GM12878 (cell line): ENCODE results near the gene PLCG2. TPM values are rescaled to one million over a fixed set of nuclear protein-coding genes. Genes with fewer than 3 reads are reported as not detected.
A peak's percentile ranks its signal among the peaks of the same experiment; 100 is the strongest.

Source experiments
- ATAC-seq: fragments of 200-7000 bp; cut with Tn5 transposase; 3 replicates; pipeline ENCODE4 v1.9.1; 2020; ENCODE audit warnings: mild to moderate bottlenecking, moderate library complexity
- BruUV-seq: library from RNA; stranded (reverse); fragments of 400-500 nt; replicated peaks from 2 replicates; lab custom pipeline; 2021; lab: Mats Ljungman, UMichigan
- CTCF ChIA-PET: fragments of 300-600 bp; sonication (Branson Sonifier 250); formaldehyde crosslinking; extraction: SDS; loops from one replicate; lab custom pipeline; 2021; ENCODE audit warnings: inconsistent platforms; lab: Yijun Ruan, JAX
- POLR2A ChIA-PET: fragments of 350-600 bp; formaldehyde crosslinking; extraction: SDS; loops from one replicate; lab custom pipeline; 2021; ENCODE audit warnings: inconsistent platforms; lab: Charles Lee
- RAD21 ChIA-PET: fragments of 300-600 bp; sonication (Branson Sonifier 250); formaldehyde crosslinking; loops from one replicate; lab custom pipeline; 2023; ENCODE audit warnings: antibody characterized with exemption; ENCODE audit not compliant: unreplicated experiment; lab: Charles Lee
- SMC1A ChIA-PET: fragments of 300-600 bp; sonication (Branson Sonifier 250); formaldehyde crosslinking; loops from one replicate; lab custom pipeline; 2023; ENCODE audit not compliant: unreplicated experiment, uncharacterized antibody; lab: Charles Lee
- DNase-seq: peaks from one replicate; pipeline ENCODE4 v3.0.0-alpha.2; 2011; ENCODE audit warnings: low read depth, low spot score
- FAIRE-seq: peaks from 3 replicates; lab custom pipeline; 2011; peaks lifted over from hg19 to GRCh38; lab: Jason Lieb, UNC
- H2AFZ ChIP-seq: 2 replicates; pipeline ENCODE4 v1.6.0; 2011; ENCODE audit warnings: low read depth, low read length, control low read depth; ENCODE audit not compliant: control insufficient read depth
- H3K27ac ChIP-seq: 2 replicates; pipeline ENCODE4 v1.5.1; 2011; ENCODE audit warnings: control low read depth; ENCODE audit not compliant: control insufficient read depth, insufficient read depth
- H3K27me3 ChIP-seq, 2 experiments: replicated peaks in 1 of 2; 2 replicates each; pipeline versions ENCODE4 v1.6.0 to v1.6.1; 2011; ENCODE audit warnings: low read length in 1 of 2; ENCODE audit not compliant: control insufficient read depth in 2 of 2, insufficient read depth in 2 of 2
- H3K36me3 ChIP-seq, 2 experiments: 2 replicates each; pipeline ENCODE4 v1.5.1; 2011; ENCODE audit warnings: low read length in 1 of 2; ENCODE audit not compliant: control insufficient read depth in 2 of 2, insufficient read depth in 2 of 2
- H3K4me1 ChIP-seq: 2 replicates; pipeline ENCODE4 v1.6.1; 2011; ENCODE audit warnings: mild to moderate bottlenecking, low read length, moderate library complexity, mixed read lengths; ENCODE audit not compliant: control insufficient read depth, insufficient read depth
- H3K4me2 ChIP-seq: 2 replicates; pipeline ENCODE4 v1.6.0; 2011; ENCODE audit warnings: control low read depth; ENCODE audit not compliant: control insufficient read depth, insufficient read depth
- H3K4me3 ChIP-seq: fragments of 200-600 bp; sonication (generic); 2 replicates; pipeline ENCODE4 v1.5.1; 2016
- H3K79me2 ChIP-seq: 2 replicates; pipeline ENCODE4 v1.6.0; 2011; ENCODE audit warnings: low read length; ENCODE audit not compliant: control insufficient read depth, insufficient read depth
- H3K9ac ChIP-seq: 2 replicates; pipeline ENCODE4 v1.8.0; 2011; ENCODE audit warnings: low read length, control low read depth, mixed read lengths; ENCODE audit not compliant: control insufficient read depth, insufficient read depth
- H3K9me3 ChIP-seq: replicated peaks from 3 replicates; pipeline ENCODE4 v1.5.1; 2011; ENCODE audit warnings: mild to moderate bottlenecking, low read length; ENCODE audit not compliant: control insufficient read depth, insufficient read depth
- H4K20me1 ChIP-seq: 2 replicates; pipeline ENCODE4 v1.6.0; 2011; ENCODE audit not compliant: control insufficient read depth, insufficient read depth
- BCL11A ChIP-seq: IDR thresholded peaks from 2 replicates; pipeline ENCODE4 v1.6.1; 2011; ENCODE audit warnings: low read depth, low read length
- CREB1 ChIP-seq: IDR thresholded peaks from 2 replicates; pipeline ENCODE4 v1.6.1; 2012; ENCODE audit warnings: low read depth, mild to moderate bottlenecking, inconsistent platforms
- PAX5 ChIP-seq: IDR thresholded peaks from 2 replicates; pipeline ENCODE4 v1.6.1; 2011; ENCODE audit warnings: low read depth, low read length, borderline replicate concordance
- RB1 ChIP-seq: fragments of 450-650 bp; formaldehyde crosslinking; IDR thresholded peaks from 2 replicates; pipeline ENCODE4 v1.6.1; 2017; ENCODE audit warnings: mild to moderate bottlenecking, borderline replicate concordance
- YY1 ChIP-seq: IDR thresholded peaks from 2 replicates; pipeline ENCODE4 v1.6.1; 2011; ENCODE audit warnings: low read depth, mild to moderate bottlenecking, low read length
- WGBS: methylation state at CpG from one replicate; pipeline ENCODE4 v1.1.6; 2016; ENCODE audit warnings: low lambda C conversion rate; ENCODE audit not compliant: insufficient replicate concordance, insufficient coverage; ENCODE audit errors: missing lambda C conversion rate; 5-methylcytosine and 5-hydroxymethylcytosine counted together
- in situ Hi-C: fragments of 300-500 bp; cut with MboI; formaldehyde crosslinking; loops from 9 replicates; pipeline ENCODE4 v1.14.3; 2018; ENCODE audit warnings: mixed read lengths
- intact Hi-C: fragments of 100-400 bp; cut with micrococcal nuclease; formaldehyde crosslinking; loops from one replicate; pipeline ENCODE4 v1.14.2; 2022; ENCODE audit not compliant: unreplicated experiment
- polyA plus RNA-seq, 11 experiments: library from polyadenylated mRNA; depleted of rRNA in 4 of 11; unstranded in 6 of 11; stranded (reverse) in 5 of 11; fragments of >200 nt; fragmentation: Nextera tagmentation in 4 of 11; fragmentation: Illumina TruSeq in 1 of 11; extraction: Ambion mirVana in 4 of 11; extraction: Trizol in 1 of 11; gene quantifications; 1 replicate in 1 of 11; 2 replicates in 10 of 11; pipeline versions ENCODE4 v1.2.1 to v1.2.3, GENCODE V29; 2011 to 2016; ENCODE audit warnings: inconsistent platforms in 2 of 11, missing spikeins in 2 of 11, low read depth in 1 of 11
- total RNA-seq, 4 experiments: library from RNA; depleted of rRNA in 3 of 4; stranded (reverse); fragments of >200 nt in 3 of 4; fragmentation: Illumina TruSeq in 1 of 4; extraction: Trizol in 1 of 4; gene quantifications; 2 replicates each; pipeline versions ENCODE4 v1.2.1 to v1.2.3, GENCODE V29; 2013 to 2021
- TF ChIP-seq, protein P1 (sequence below): fragments of 450-650 bp; formaldehyde crosslinking; IDR thresholded peaks from 2 replicates; pipeline ENCODE4 v1.5.0; 2022; ENCODE audit warnings: mild to moderate bottlenecking, missing genetic modification characterization
- TF ChIP-seq, protein P2 (sequence below): fragments of 450-650 bp; IDR thresholded peaks from 2 replicates; pipeline ENCODE4 v1.6.1; 2014; ENCODE audit warnings: mild to moderate bottlenecking

The PLCG2 gene
- total and polyA plus RNA-seq, 10 of the 15 experiments (the other 5 are each of a cell fraction or from before 2014, with no cell fraction given): 47.6 to 256 (median 149) TPM

DNA sequence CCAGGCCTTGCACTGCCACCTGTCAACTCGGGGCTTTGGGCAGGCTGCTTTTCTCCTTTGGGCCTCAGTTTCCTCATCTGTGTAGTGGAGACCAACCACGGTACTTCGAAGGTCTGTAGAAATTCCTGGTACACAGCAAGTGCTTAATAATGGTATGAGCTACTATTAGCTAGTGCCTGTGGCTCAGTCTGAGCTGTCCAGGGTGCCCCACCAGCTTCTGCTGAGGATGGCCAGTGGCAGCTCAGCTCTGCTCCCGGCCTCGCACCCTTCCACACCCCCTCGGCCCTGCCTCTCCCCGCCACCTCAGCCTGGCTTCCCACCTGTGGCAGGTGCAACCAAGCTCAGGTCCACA lies 26.2 kb upstream of the PLCG2 start:
- H3K79me2 ChIP-seq: no peaks in the 10 kb centered on the region; the same call in 1 of the 2 replicates

More for the DNA sequence above, 26.2 kb upstream of the PLCG2 start:
- Histone ChIP-seq H3K36me3 (0 out of 4 replicates have a peak, but pooled peaks cover 0 to 2% of the 10 kb centered on the region in 2 experiments), H3K9me3 (no peaks in the 10 kb centered on the region), H2AFZ (peak overlapping the region; percentile 57), H3K4me3 (peak overlapping the region; percentile 54; the same call in 1 of the 2 replicates), H3K27ac (peak overlapping the region; percentile 68), H3K4me2 (peak overlapping the region; percentile 62), H4K20me1 (no peaks in the 10 kb centered on the region), H3K27me3 (no peaks in the 10 kb centered on the region), H3K9ac (peak overlapping the region; percentile 38; the same call in 1 of the 2 replicates), H3K4me1 (peaks cover 46% of the 10 kb centered on the region)
- intact Hi-C loops: no loop called here
- no TSS peak for BruUV-seq
- POLR2A ChIA-PET: interaction anchor here (0.5 to 3.1 kb wide), 17 partner anchors 11 to 70 kb away, joined by 3 to 22 read pairs (median 5); partner anchors contain the start of gene PLCG2
- RAD21 ChIA-PET: interaction anchor here (0.7 to 4.2 kb wide), 29 partner anchors 8 to 349 kb away, joined by 3 to 47 read pairs (median 6); partner anchors contain the start of gene PLCG2
- CTCF ChIA-PET: interaction anchor here (0.7 to 3.1 kb wide), 20 partner anchors 8 to 548 kb away, joined by 3 to 30 read pairs (median 5); partner anchors contain the start of gene PLCG2
- SMC1A ChIA-PET: interaction anchor here (0.6 to 5.5 kb wide), 28 partner anchors 8 to 373 kb away, joined by 3 to 65 read pairs (median 5); partner anchors contain the start of gene PLCG2
- no peak for DNase-seq
- no peak for FAIRE-seq
- TF ChIP-seq, protein P1, sequence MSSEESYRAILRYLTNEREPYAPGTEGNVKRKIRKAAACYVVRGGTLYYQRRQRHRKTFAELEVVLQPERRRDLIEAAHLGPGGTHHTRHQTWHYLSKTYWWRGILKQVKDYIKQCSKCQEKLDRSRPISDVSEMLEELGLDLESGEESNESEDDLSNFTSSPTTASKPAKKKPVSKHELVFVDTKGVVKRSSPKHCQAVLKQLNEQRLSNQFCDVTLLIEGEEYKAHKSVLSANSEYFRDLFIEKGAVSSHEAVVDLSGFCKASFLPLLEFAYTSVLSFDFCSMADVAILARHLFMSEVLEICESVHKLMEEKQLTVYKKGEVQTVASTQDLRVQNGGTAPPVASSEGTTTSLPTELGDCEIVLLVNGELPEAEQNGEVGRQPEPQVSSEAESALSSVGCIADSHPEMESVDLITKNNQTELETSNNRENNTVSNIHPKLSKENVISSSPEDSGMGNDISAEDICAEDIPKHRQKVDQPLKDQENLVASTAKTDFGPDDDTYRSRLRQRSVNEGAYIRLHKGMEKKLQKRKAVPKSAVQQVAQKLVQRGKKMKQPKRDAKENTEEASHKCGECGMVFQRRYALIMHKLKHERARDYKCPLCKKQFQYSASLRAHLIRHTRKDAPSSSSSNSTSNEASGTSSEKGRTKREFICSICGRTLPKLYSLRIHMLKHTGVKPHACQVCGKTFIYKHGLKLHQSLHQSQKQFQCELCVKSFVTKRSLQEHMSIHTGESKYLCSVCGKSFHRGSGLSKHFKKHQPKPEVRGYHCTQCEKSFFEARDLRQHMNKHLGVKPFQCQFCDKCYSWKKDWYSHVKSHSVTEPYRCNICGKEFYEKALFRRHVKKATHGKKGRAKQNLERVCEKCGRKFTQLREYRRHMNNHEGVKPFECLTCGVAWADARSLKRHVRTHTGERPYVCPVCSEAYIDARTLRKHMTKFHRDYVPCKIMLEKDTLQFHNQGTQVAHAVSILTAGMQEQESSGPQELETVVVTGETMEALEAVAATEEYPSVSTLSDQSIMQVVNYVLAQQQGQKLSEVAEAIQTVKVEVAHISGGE (CRISPR knock-in tag): no peak
- TF ChIP-seq BCL11A (no peak), YY1 (no peak), RB1 (no peak), CREB1 (no peak), PAX5 (no peak)
- TF ChIP-seq, protein P2, sequence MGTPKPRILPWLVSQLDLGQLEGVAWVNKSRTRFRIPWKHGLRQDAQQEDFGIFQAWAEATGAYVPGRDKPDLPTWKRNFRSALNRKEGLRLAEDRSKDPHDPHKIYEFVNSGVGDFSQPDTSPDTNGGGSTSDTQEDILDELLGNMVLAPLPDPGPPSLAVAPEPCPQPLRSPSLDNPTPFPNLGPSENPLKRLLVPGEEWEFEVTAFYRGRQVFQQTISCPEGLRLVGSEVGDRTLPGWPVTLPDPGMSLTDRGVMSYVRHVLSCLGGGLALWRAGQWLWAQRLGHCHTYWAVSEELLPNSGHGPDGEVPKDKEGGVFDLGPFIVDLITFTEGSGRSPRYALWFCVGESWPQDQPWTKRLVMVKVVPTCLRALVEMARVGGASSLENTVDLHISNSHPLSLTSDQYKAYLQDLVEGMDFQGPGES: no peak
- in situ Hi-C loops: no loop called here
- WGBS: 28% methylated on average over 3 of the region's 7 CpGs
- ATAC-seq: peak; percentile 21
